ENCODE measurements around the gene SLC2A11.

DNA sequence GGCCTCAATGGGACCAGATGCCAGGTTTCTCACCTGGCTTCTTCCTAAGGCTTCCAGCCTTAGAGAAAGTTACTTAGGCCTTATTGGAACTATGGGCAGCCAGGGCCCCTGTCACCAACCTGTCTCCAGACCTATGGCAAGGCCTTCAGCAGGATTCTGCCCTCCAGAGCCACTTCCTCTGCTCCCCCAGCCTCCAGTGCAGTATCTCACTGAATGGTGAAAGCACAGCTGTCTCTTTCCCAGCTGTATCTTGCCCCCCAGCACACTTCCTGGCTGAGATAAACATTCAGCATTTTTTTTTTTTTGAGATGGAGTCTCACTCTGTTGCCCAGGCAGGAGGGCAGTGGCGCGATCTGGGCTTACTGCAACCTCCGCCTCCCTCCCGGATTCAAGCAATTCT, 1.5 kb downstream of the SLC2A11 start:
- TF ChIP-seq CTCF (conservative IDR thresholded peaks at IDR 0.05; ENCODE audit: low read depth, low read length) (no peak), EZH2 (IDR thresholded peaks at IDR 0.05; ENCODE audit: low read length, unreplicated experiment) (no peak)
